Neural cell (in vitro differentiated cells): ENCODE results near the gene GREM1. TPM values are rescaled to one million over a fixed set of nuclear protein-coding genes. Genes with fewer than 3 reads are reported as not detected.

ENCODE experiments used
- H2AFZ ChIP-seq: fragments of 200-600, 300-800 bp; sonication (generic), shearing (Covaris generic); 2 replicates; pipeline ENCODE4 v1.6.0; 2014; ENCODE audit warnings: low read depth, mild to moderate bottlenecking, antibody characterized with exemption, low read length, moderate library complexity
- H3F3A ChIP-seq: fragments of 200-600 bp; shearing (Covaris generic); 2 replicates; pipeline ENCODE4 v1.6.1; 2016; ENCODE audit warnings: mild to moderate bottlenecking, moderate library complexity, mixed read lengths, antibody characterized with exemption, low read length; ENCODE audit not compliant: insufficient read depth, poor library complexity, severe bottlenecking
- H3K27ac ChIP-seq: fragments of 200-600, 300-800 bp; sonication (generic), shearing (Covaris generic); 2 replicates; pipeline ENCODE4 v1.5.1; 2014; ENCODE audit warnings: mild to moderate bottlenecking, low read length, moderate library complexity
- H3K27me3 ChIP-seq: fragments of 300-800, 200-600 bp; sonication (generic), shearing (Covaris generic); 2 replicates; pipeline ENCODE4 v1.6.0; 2014; ENCODE audit warnings: mild to moderate bottlenecking, low read depth, low read length, moderate library complexity; ENCODE audit not compliant: insufficient read depth
- H3K36me3 ChIP-seq: fragments of 300-800, 200-600 bp; sonication (generic), shearing (Covaris generic); 2 replicates; pipeline ENCODE4 v1.5.1; 2014; ENCODE audit warnings: mild to moderate bottlenecking, antibody characterized with exemption, low read length, moderate library complexity; ENCODE audit not compliant: insufficient read depth
- H3K4me2 ChIP-seq: fragments of 300-800, 200-600 bp; sonication (generic), shearing (Covaris generic); 2 replicates; pipeline ENCODE4 v1.6.0; 2014; ENCODE audit warnings: mild to moderate bottlenecking, low read length
- H3K4me3 ChIP-seq: fragments of 300-800, 200-600 bp; sonication (generic), shearing (Covaris generic); 2 replicates; pipeline ENCODE4 v1.5.1; 2014; ENCODE audit warnings: mild to moderate bottlenecking, low read length, moderate library complexity
- H3K79me2 ChIP-seq: fragments of 200-600 bp; shearing (Covaris generic); replicated peaks from 2 replicates; pipeline ENCODE4 v1.6.0; 2014; ENCODE audit warnings: mild to moderate bottlenecking, low read length, moderate library complexity; ENCODE audit not compliant: insufficient read depth
- H3K9ac ChIP-seq: fragments of 300-800, 200-600 bp; sonication (generic), shearing (Covaris generic); 2 replicates; pipeline ENCODE4 v1.6.1; 2016; ENCODE audit warnings: mild to moderate bottlenecking, low read length, mixed read lengths
- H3K9me2 ChIP-seq: fragments of 200-600 bp; shearing (Covaris generic); 2 replicates; pipeline ENCODE4 v1.6.1; 2016; ENCODE audit warnings: mild to moderate bottlenecking, low read length, mixed read lengths; ENCODE audit not compliant: insufficient read depth
- H3K9me3 ChIP-seq: fragments of 200-600, 300-800 bp; sonication (generic), shearing (Covaris generic); 2 replicates; pipeline ENCODE4 v1.6.1; 2016; ENCODE audit warnings: mild to moderate bottlenecking, mixed run types, low read length, moderate library complexity, mixed read lengths
- H4K20me1 ChIP-seq: fragments of 200-600 bp; shearing (Covaris generic); 2 replicates; pipeline ENCODE4 v1.6.1; 2016; ENCODE audit warnings: mild to moderate bottlenecking, mixed run types; ENCODE audit not compliant: insufficient read depth
- EP300 ChIP-seq: fragments of 450-650 bp; conservative IDR thresholded peaks from 2 replicates; pipeline ENCODE4 v1.6.1; 2014; ENCODE audit warnings: antibody characterized with exemption, mild to moderate bottlenecking, moderate library complexity; ENCODE audit not compliant: poor library complexity, severe bottlenecking
- EZH2 ChIP-seq: fragments of 200-600, 300-800 bp; shearing (Covaris generic), sonication (generic); IDR thresholded peaks from 2 replicates; pipeline ENCODE4 v1.6.1; 2014; ENCODE audit warnings: antibody characterized with exemption, low read length, borderline replicate concordance, mild to moderate bottlenecking; ENCODE audit not compliant: insufficient read depth, poor library complexity, severe bottlenecking
- MXI1 ChIP-seq: fragments of 450-650 bp; conservative IDR thresholded peaks from 2 replicates; pipeline ENCODE4 v1.6.1; 2014; ENCODE audit warnings: antibody characterized with exemption, mild to moderate bottlenecking; ENCODE audit not compliant: poor library complexity, severe bottlenecking
- POLR2AphosphoS5 ChIP-seq: IDR thresholded peaks from 2 replicates; pipeline ENCODE4 v1.6.1; 2012
- RAD21 ChIP-seq: fragments of 450-650 bp; conservative IDR thresholded peaks from 2 replicates; pipeline ENCODE4 v1.6.1; 2014; ENCODE audit warnings: antibody characterized with exemption, mild to moderate bottlenecking, moderate library complexity
- SMC3 ChIP-seq: fragments of 450-650 bp; conservative IDR thresholded peaks from 2 replicates; pipeline ENCODE4 v1.6.1; 2014; ENCODE audit warnings: antibody characterized with exemption, mild to moderate bottlenecking, moderate library complexity; ENCODE audit not compliant: poor library complexity
- TAF1 ChIP-seq: IDR thresholded peaks from 2 replicates; pipeline ENCODE4 v1.6.1; 2012; ENCODE audit warnings: low read depth
- polyA plus RNA-seq: library from polyadenylated mRNA; depleted of rRNA; stranded (reverse); fragments of >200 nt; gene quantifications from 2 replicates; pipeline ENCODE4 v1.2.3, GENCODE V29; 2014
- TF ChIP-seq, protein P1 (sequence below): IDR thresholded peaks from 2 replicates; pipeline ENCODE4 v1.6.1; 2012; ENCODE audit warnings: borderline replicate concordance
- TF ChIP-seq, protein P2 (sequence below): fragments of 450-650 bp; IDR thresholded peaks from 2 replicates; pipeline ENCODE4 v1.5.1; 2014; ENCODE audit warnings: antibody characterized with exemption, mild to moderate bottlenecking, moderate library complexity; ENCODE audit not compliant: poor library complexity, severe bottlenecking

GREM1 gene
- polyA plus RNA-seq, 1 donor from 2014 or later: 0.16 TPM

DNA sequence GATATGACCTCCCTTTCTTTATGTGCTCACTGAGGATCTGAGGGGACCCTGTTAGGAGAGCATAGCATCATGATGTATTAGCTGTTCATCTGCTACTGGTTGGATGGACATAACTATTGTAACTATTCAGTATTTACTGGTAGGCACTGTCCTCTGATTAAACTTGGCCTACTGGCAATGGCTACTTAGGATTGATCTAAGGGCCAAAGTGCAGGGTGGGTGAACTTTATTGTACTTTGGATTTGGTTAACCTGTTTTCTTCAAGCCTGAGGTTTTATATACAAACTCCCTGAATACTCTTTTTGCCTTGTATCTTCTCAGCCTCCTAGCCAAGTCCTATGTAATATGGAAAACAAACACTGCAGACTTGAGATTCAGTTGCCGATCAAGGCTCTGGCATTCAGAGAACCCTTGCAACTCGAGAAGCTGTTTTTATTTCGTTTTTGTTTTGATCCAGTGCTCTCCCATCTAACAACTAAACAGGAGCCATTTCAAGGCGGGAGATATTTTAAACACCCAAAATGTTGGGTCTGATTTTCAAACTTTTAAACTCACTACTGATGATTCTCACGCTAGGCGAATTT is 14.9 kb downstream of the GREM1 start:
- no peaks in the 10 kb centered on the region for H3K9me3 ChIP-seq
- H3K9me2 ChIP-seq: no peaks in the 10 kb centered on the region
- no peak overlapping the region for H2AFZ ChIP-seq
- H3K36me3 ChIP-seq: no peaks in the 10 kb centered on the region
- no peaks in the 10 kb centered on the region for H3F3A ChIP-seq
- no peaks in the 10 kb centered on the region for H4K20me1 ChIP-seq
- TF ChIP-seq, protein P1, sequence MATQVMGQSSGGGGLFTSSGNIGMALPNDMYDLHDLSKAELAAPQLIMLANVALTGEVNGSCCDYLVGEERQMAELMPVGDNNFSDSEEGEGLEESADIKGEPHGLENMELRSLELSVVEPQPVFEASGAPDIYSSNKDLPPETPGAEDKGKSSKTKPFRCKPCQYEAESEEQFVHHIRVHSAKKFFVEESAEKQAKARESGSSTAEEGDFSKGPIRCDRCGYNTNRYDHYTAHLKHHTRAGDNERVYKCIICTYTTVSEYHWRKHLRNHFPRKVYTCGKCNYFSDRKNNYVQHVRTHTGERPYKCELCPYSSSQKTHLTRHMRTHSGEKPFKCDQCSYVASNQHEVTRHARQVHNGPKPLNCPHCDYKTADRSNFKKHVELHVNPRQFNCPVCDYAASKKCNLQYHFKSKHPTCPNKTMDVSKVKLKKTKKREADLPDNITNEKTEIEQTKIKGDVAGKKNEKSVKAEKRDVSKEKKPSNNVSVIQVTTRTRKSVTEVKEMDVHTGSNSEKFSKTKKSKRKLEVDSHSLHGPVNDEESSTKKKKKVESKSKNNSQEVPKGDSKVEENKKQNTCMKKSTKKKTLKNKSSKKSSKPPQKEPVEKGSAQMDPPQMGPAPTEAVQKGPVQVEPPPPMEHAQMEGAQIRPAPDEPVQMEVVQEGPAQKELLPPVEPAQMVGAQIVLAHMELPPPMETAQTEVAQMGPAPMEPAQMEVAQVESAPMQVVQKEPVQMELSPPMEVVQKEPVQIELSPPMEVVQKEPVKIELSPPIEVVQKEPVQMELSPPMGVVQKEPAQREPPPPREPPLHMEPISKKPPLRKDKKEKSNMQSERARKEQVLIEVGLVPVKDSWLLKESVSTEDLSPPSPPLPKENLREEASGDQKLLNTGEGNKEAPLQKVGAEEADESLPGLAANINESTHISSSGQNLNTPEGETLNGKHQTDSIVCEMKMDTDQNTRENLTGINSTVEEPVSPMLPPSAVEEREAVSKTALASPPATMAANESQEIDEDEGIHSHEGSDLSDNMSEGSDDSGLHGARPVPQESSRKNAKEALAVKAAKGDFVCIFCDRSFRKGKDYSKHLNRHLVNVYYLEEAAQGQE: no peak
- TF ChIP-seq TAF1: no peak
- no peak for TF ChIP-seq SMC3
- no peak for TF ChIP-seq EZH2
- TF ChIP-seq POLR2AphosphoS5: no peak
- TF ChIP-seq MXI1: no peak
- no peak for TF ChIP-seq RAD21
- TF ChIP-seq, protein P2, sequence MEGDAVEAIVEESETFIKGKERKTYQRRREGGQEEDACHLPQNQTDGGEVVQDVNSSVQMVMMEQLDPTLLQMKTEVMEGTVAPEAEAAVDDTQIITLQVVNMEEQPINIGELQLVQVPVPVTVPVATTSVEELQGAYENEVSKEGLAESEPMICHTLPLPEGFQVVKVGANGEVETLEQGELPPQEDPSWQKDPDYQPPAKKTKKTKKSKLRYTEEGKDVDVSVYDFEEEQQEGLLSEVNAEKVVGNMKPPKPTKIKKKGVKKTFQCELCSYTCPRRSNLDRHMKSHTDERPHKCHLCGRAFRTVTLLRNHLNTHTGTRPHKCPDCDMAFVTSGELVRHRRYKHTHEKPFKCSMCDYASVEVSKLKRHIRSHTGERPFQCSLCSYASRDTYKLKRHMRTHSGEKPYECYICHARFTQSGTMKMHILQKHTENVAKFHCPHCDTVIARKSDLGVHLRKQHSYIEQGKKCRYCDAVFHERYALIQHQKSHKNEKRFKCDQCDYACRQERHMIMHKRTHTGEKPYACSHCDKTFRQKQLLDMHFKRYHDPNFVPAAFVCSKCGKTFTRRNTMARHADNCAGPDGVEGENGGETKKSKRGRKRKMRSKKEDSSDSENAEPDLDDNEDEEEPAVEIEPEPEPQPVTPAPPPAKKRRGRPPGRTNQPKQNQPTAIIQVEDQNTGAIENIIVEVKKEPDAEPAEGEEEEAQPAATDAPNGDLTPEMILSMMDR: no peak
- TF ChIP-seq EP300: no peak
- no peak overlapping the region for H3K4me2 ChIP-seq
- H3K27me3 ChIP-seq: no peaks in the 10 kb centered on the region
- no peak overlapping the region for H3K27ac ChIP-seq
- no peak overlapping the region for H3K9ac ChIP-seq
- H3K79me2 ChIP-seq: no peaks in the 10 kb centered on the region
- H3K4me3 ChIP-seq: no peak overlapping the region

DNA sequence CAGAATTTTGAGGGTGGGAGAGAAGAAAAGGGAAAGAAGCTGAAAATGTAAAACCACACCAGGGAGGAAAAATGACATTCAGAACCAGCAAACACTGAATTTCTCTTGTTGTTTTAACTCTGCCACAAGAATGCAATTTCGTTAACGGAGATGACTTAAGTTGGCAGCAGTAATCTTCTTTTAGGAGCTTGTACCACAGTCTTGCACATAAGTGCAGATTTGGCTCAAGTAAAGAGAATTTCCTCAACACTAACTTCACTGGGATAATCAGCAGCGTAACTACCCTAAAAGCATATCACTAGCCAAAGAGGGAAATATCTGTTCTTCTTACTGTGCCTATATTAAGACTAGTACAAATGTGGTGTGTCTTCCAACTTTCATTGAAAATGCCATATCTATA is 15.5 kb downstream of the GREM1 start:
- TF ChIP-seq TAF1: no peak
- TF ChIP-seq, protein P2: no peak
- TF ChIP-seq, protein P1: no peak
- no peak for TF ChIP-seq EP300
- no peak for TF ChIP-seq SMC3
- no peak for TF ChIP-seq MXI1
- no peak for TF ChIP-seq EZH2
- no peak for TF ChIP-seq RAD21
- TF ChIP-seq POLR2AphosphoS5: no peak
- Histone ChIP-seq H3K79me2 (no peaks in the 10 kb centered on the region), H4K20me1 (no peaks in the 10 kb centered on the region), H2AFZ (no peak overlapping the region), H3K27ac (no peak overlapping the region), H3K27me3 (no peaks in the 10 kb centered on the region), H3K4me3 (no peak overlapping the region), H3K9me3 (no peaks in the 10 kb centered on the region), H3K9me2 (no peaks in the 10 kb centered on the region), H3K4me2 (no peak overlapping the region), H3K9ac (no peak overlapping the region), H3F3A (no peaks in the 10 kb centered on the region), H3K36me3 (no peaks in the 10 kb centered on the region)
